GM12892 (cell line): ENCODE measurements around the gene GNB1.

ENCODE experiments used
- POLR2A ChIP-seq: IDR thresholded peaks from 2 replicates; pipeline ENCODE4 v1.6.1; 2011; ENCODE audit warnings: low read depth, low read length, control low read depth
- POLR2AphosphoS5 ChIP-seq: IDR thresholded peaks from 2 replicates; pipeline ENCODE4 v1.6.1; 2011; ENCODE audit warnings: low read depth, low read length, control low read depth
- TAF1 ChIP-seq: IDR thresholded peaks from 2 replicates; pipeline ENCODE4 v1.6.1; 2011; ENCODE audit warnings: low read depth, mild to moderate bottlenecking, control low read depth, low read length, borderline replicate concordance

GRCh38 chr1:1755852-1756251, 135.0 kb downstream of the GNB1 start:
- TF ChIP-seq POLR2A (no peak), POLR2AphosphoS5 (no peak), TAF1 (no peak)
